Rectal smooth muscle tissue (tissue), 1 donor: Measurements from ENCODE around the gene SF3B2.
"Not testable (repeated sequence)": the region's sequence is repeated elsewhere in the genome, so short reads cannot be mapped to it uniquely, and the experiment has no call there.

Experiments
- H3K27ac ChIP-seq: one replicate; pipeline ENCODE4 v1.7.0; 2013; ENCODE audit warnings: low read depth, low read length, inconsistent platforms
- H3K27me3 ChIP-seq: one replicate; pipeline ENCODE4 v1.7.0; 2013; ENCODE audit warnings: low read length; ENCODE audit not compliant: control insufficient read depth, insufficient read depth
- H3K36me3 ChIP-seq: one replicate; pipeline ENCODE4 v1.7.0; 2013; ENCODE audit warnings: low read length; ENCODE audit not compliant: control insufficient read depth, insufficient read depth
- H3K4me1 ChIP-seq: one replicate; pipeline ENCODE4 v1.7.0; 2013; ENCODE audit warnings: low read length; ENCODE audit not compliant: control insufficient read depth, insufficient read depth
- H3K4me3 ChIP-seq: one replicate; pipeline ENCODE4 v1.7.0; 2013; ENCODE audit warnings: low read length
- H3K9ac ChIP-seq: one replicate; pipeline ENCODE4 v1.7.0; 2013; ENCODE audit warnings: low read length

The SF3B2 gene

GRCh38 chr11:66090288-66090687 lies 38.1 kb downstream of the SF3B2 start:
- H3K36me3 ChIP-seq, result no peaks in the 10 kb centered on the region
- no peak overlapping the region for H3K27ac ChIP-seq
- no peak overlapping the region for H3K9ac ChIP-seq
- no peaks in the 10 kb centered on the region for H3K27me3 ChIP-seq
- no peak overlapping the region for H3K4me3 ChIP-seq
- no peaks in the 10 kb centered on the region for H3K4me1 ChIP-seq

GRCh38 chr11:66092125-66092524 lies 40.0 kb downstream of the SF3B2 start:
- H3K36me3 ChIP-seq, H3K4me3 ChIP-seq, H3K27me3 ChIP-seq, H3K27ac ChIP-seq, H3K4me1 ChIP-seq, H3K9ac ChIP-seq: not testable (repeated sequence)

GRCh38 chr11:66099746-66100145 lies 47.6 kb downstream of the SF3B2 start:
- H3K27ac ChIP-seq, H3K4me3 ChIP-seq, H3K4me1 ChIP-seq, H3K27me3 ChIP-seq, H3K36me3 ChIP-seq, H3K9ac ChIP-seq: not testable (repeated sequence)

GRCh38 chr11:66100272-66101065 lies 48.3 kb downstream of the SF3B2 start:
- H3K27ac ChIP-seq, result no peak overlapping the region
- H3K9ac ChIP-seq, result no peak overlapping the region
- peak overlapping the region; percentile 17 for H3K4me3 ChIP-seq
- H3K4me1 ChIP-seq, result no peaks in the 10 kb centered on the region
- no peaks in the 10 kb centered on the region for H3K36me3 ChIP-seq
- H3K27me3 ChIP-seq, result no peaks in the 10 kb centered on the region

- Histone ChIP-seq H3K9ac (no peak overlapping the region), H3K27ac (no peak overlapping the region), H3K36me3 (no peaks in the 10 kb centered on the region), H3K27me3 (no peaks in the 10 kb centered on the region), H3K4me3 (no peak overlapping the region), H3K4me1 (no peaks in the 10 kb centered on the region)
These were observed 48.9 kb downstream of the SF3B2 start for GRCh38 chr11:66101066-66101464.

- H3K27me3 ChIP-seq, result no peaks in the 10 kb centered on the region
- H3K4me3 ChIP-seq, result no peak overlapping the region
- no peaks in the 10 kb centered on the region for H3K4me1 ChIP-seq
- H3K27ac ChIP-seq, result no peak overlapping the region
- H3K36me3 ChIP-seq, result no peaks in the 10 kb centered on the region
- H3K9ac ChIP-seq, result no peak overlapping the region
These were observed 52.0 kb downstream of the SF3B2 start for GRCh38 chr11:66104057-66104638.

GRCh38 chr11:66106786-66107599 lies 54.8 kb downstream of the SF3B2 start:
- no peak overlapping the region for H3K9ac ChIP-seq
- no peak overlapping the region for H3K4me3 ChIP-seq
- no peaks in the 10 kb centered on the region for H3K4me1 ChIP-seq
- no peaks in the 10 kb centered on the region for H3K27me3 ChIP-seq
- H3K36me3 ChIP-seq, result no peaks in the 10 kb centered on the region
- no peak overlapping the region for H3K27ac ChIP-seq

GRCh38 chr11:66107600-66108510 lies 55.7 kb downstream of the SF3B2 start:
- Histone ChIP-seq H3K4me3 (no peak overlapping the region), H3K9ac (no peak overlapping the region), H3K27ac (no peak overlapping the region), H3K27me3 (no peaks in the 10 kb centered on the region), H3K36me3 (no peaks in the 10 kb centered on the region), H3K4me1 (peaks cover 6% of the 10 kb centered on the region)

- H3K9ac ChIP-seq, result no peak overlapping the region
- no peak overlapping the region for H3K4me3 ChIP-seq
- no peaks in the 10 kb centered on the region for H3K36me3 ChIP-seq
- no peak overlapping the region for H3K27ac ChIP-seq
- peaks cover 12% of the 10 kb centered on the region for H3K4me1 ChIP-seq
- no peaks in the 10 kb centered on the region for H3K27me3 ChIP-seq
These were observed 57.1 kb downstream of the SF3B2 start for GRCh38 chr11:66109294-66109693.

- no peak overlapping the region for H3K27ac ChIP-seq
These were observed 59.0 kb downstream of the SF3B2 start for GRCh38 chr11:66111158-66111557.

GRCh38 chr11:66112041-66112491 lies 59.9 kb downstream of the SF3B2 start:
- Histone ChIP-seq H3K27ac (no peak overlapping the region), H3K4me1 (peaks cover 12% of the 10 kb centered on the region)

More at GRCh38 chr11:66111158-66111557, 59.0 kb downstream of the SF3B2 start:
- Histone ChIP-seq H3K4me3 (no peak overlapping the region), H3K27me3 (no peaks in the 10 kb centered on the region), H3K4me1 (peaks cover 12% of the 10 kb centered on the region), H3K36me3 (no peaks in the 10 kb centered on the region), H3K9ac (no peak overlapping the region)

More at GRCh38 chr11:66112041-66112491, 59.9 kb downstream of the SF3B2 start:
- no peaks in the 10 kb centered on the region for H3K36me3 ChIP-seq
- H3K4me3 ChIP-seq, result no peak overlapping the region
- H3K9ac ChIP-seq, result no peak overlapping the region
- H3K27me3 ChIP-seq, result no peaks in the 10 kb centered on the region
